ENCODE data around the gene PFKFB3. TPM values are rescaled to one million over a fixed set of nuclear protein-coding genes. Genes with fewer than 3 reads are reported as not detected.

The PFKFB3 gene
- total and polyA plus RNA-seq, 2 experiments from 2014 or later = 21.6 to 26.2 TPM

DNA sequence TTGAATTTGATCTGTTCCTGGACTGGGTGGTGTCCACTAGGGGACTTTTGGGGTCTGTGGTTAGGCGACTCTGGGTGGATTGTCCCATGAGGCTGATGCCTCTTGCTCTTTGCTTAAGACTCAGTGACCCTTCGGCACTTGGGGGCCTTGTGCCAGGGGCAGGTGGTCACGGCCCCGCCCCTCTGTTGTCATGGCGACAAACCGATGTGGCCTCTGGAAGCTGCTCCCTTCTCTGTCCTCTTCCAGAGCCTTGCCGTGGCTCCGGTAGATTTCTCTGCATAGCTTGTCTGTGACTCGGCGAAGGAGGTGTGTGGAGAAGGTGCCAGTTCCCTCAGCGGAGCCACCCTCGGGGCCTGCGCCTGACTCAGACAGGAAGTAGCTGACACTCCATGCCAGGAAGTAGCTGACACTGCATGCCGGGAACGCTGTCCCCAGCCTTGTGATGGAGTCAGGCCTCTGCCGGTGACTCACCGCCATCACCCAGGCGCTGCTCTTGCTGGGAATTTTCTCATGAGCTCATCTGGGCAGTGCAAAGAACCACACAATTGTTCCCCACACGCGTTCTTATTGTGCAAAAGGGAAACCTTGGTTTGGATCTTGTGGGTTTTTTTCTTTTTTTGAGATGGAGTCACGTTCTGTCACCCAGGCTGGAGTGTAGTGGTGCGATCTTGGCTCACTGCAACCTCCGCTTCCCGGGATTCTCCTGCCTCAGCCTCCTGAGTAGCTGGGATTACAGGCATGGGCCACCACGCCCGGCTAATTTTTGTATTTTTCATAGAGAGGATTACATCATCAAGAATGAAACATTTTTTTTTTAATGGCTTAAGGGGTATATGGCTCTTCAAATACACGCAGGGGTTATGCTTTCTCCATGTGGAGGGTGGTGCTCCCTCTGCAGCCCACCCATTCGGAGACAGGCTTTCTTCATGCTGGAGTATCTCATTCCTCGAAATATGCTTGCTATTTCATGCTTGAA is 72.6 kb downstream of the PFKFB3 start:
- peak overlapping the region; percentile 71 for H3K27ac ChIP-seq
- peak; percentile 83 for DNase-seq (ENCODE audit: low spot score)
- no peaks in the 10 kb centered on the region for H3K9me2 ChIP-seq (replicated peaks; ENCODE audit: insufficient read depth)
- 73% methylated on average over 29 of the region's 29 CpGs for WGBS (ENCODE audit: low lambda C conversion rate, missing lambda C conversion rate)
- H3K4me2 ChIP-seq = no peak overlapping the region
- H3K79me2 ChIP-seq = no peaks in the 10 kb centered on the region
- no peaks in the 10 kb centered on the region for H3K27me3 ChIP-seq
- no peaks in the 10 kb centered on the region for H4K20me1 ChIP-seq (ENCODE audit: insufficient read depth, poor library complexity, severe bottlenecking)
- no peak overlapping the region for H2AFZ ChIP-seq
- H3K4me1 ChIP-seq (ENCODE audit: insufficient read depth) = peaks cover 26% of the 10 kb centered on the region
- no peak overlapping the region for H3K4me3 ChIP-seq
- H3K36me3 ChIP-seq (replicated peaks; ENCODE audit: insufficient read depth, low read depth) = no peaks in the 10 kb centered on the region
- H3K9me3 ChIP-seq (ENCODE audit: low read depth) = no peaks in the 10 kb centered on the region
- no peak for TF ChIP-seq EZH2phosphoT487 (IDR thresholded peaks at IDR 0.05; ENCODE audit: low read depth, severe bottlenecking, unreplicated experiment)
- TF ChIP-seq EZH2 (IDR thresholded peaks at IDR 0.05; ENCODE audit: borderline replicate concordance) = no peak

- Histone ChIP-seq H3K9me2 (replicated peaks; ENCODE audit: insufficient read depth) (no peaks in the 10 kb centered on the region), H3K9me3 (ENCODE audit: low read depth) (no peaks in the 10 kb centered on the region), H3K27ac (no peak overlapping the region), H3K36me3 (replicated peaks; ENCODE audit: insufficient read depth, low read depth) (no peaks in the 10 kb centered on the region), H3K4me2 (no peak overlapping the region), H3K27me3 (no peaks in the 10 kb centered on the region), H2AFZ (no peak overlapping the region), H3K4me1 (ENCODE audit: insufficient read depth) (peaks cover 28% of the 10 kb centered on the region), H3K4me3 (no peak overlapping the region), H4K20me1 (ENCODE audit: insufficient read depth, poor library complexity, severe bottlenecking) (no peaks in the 10 kb centered on the region), H3K79me2 (no peaks in the 10 kb centered on the region)
- no peak for DNase-seq (ENCODE audit: low spot score)
- TF ChIP-seq EZH2 (IDR thresholded peaks at IDR 0.05; ENCODE audit: borderline replicate concordance) (no peak), EZH2phosphoT487 (IDR thresholded peaks at IDR 0.05; ENCODE audit: low read depth, severe bottlenecking, unreplicated experiment) (no peak), CTCF (IDR thresholded peaks at IDR 0.05; ENCODE audit: poor library complexity) (no peak)
- WGBS (ENCODE audit: low lambda C conversion rate, missing lambda C conversion rate) = 85% methylated on average over 2 of the region's 2 CpGs
Observed at GRCh38 chr10:6276356-6276755, 73.6 kb downstream of the PFKFB3 start.

GRCh38 chr10:6278519-6279120 is 75.9 kb downstream of the PFKFB3 start:
- Histone ChIP-seq H3K9me2 (replicated peaks; ENCODE audit: insufficient read depth) (no peaks in the 10 kb centered on the region), H3K4me3 (no peak overlapping the region), H3K4me2 (peak overlapping the region; percentile 29), H3K27ac (peak overlapping the region; percentile 79), H2AFZ (no peak overlapping the region), H3K36me3 (replicated peaks; ENCODE audit: insufficient read depth, low read depth) (no peaks in the 10 kb centered on the region), H4K20me1 (ENCODE audit: insufficient read depth, poor library complexity, severe bottlenecking) (no peaks in the 10 kb centered on the region), H3K27me3 (no peaks in the 10 kb centered on the region), H3K9me3 (ENCODE audit: low read depth) (no peaks in the 10 kb centered on the region), H3K79me2 (no peaks in the 10 kb centered on the region), H3K4me1 (ENCODE audit: insufficient read depth) (peaks cover 21% of the 10 kb centered on the region)
- 42% methylated on average over 9 of the region's 9 CpGs for WGBS (ENCODE audit: low lambda C conversion rate, missing lambda C conversion rate)
- no peak for DNase-seq (ENCODE audit: low spot score)
- no peak for TF ChIP-seq EZH2phosphoT487 (IDR thresholded peaks at IDR 0.05; ENCODE audit: low read depth, severe bottlenecking, unreplicated experiment)
- TF ChIP-seq EZH2 (IDR thresholded peaks at IDR 0.05; ENCODE audit: borderline replicate concordance) = no peak
- no peak for TF ChIP-seq CTCF (IDR thresholded peaks at IDR 0.05; ENCODE audit: poor library complexity)
